ENCODE results near the gene GCC2.
"Not testable (repeated sequence)": the region's sequence is repeated elsewhere in the genome, so short reads cannot be mapped to it uniquely, and the experiment has no call there.

The GCC2 gene

GRCh38 chr2:108446703-108447102, 2.3 kb upstream of the GCC2 start:
- DNase-seq: no peak

DNA sequence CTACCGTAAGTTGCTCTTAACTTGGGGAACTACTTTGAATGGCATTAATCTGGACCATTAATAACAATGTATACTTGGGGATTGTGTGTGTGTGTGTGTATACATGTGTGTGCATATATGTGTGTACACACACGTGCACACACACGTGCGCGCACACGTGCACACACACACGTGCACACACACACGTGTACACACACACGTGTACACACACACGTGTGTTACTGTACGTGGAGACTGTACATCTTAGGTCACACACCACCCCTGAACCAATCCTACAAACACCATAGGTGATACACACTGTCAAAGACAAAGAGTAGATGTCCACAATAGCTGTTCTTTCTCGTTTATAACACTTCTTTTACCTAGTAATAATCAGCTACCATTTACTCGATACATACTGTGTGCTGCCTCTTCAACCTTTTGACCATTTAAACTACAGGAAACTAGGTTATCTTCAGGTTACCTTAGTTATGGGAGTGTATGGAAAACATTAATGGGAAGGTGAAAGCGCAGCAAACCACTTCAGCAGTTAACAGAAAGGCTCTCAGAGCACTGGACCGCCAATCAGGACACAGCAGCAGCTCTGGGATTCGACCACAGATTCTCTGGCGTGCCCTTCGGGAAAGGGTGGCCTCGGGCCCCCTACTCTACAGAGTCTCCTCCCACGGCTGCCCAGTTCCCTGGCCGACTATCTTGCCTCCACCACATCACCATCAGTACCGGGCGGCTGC, 894 bp upstream of the GCC2 start:
- DNase-seq: no peak

DNA sequence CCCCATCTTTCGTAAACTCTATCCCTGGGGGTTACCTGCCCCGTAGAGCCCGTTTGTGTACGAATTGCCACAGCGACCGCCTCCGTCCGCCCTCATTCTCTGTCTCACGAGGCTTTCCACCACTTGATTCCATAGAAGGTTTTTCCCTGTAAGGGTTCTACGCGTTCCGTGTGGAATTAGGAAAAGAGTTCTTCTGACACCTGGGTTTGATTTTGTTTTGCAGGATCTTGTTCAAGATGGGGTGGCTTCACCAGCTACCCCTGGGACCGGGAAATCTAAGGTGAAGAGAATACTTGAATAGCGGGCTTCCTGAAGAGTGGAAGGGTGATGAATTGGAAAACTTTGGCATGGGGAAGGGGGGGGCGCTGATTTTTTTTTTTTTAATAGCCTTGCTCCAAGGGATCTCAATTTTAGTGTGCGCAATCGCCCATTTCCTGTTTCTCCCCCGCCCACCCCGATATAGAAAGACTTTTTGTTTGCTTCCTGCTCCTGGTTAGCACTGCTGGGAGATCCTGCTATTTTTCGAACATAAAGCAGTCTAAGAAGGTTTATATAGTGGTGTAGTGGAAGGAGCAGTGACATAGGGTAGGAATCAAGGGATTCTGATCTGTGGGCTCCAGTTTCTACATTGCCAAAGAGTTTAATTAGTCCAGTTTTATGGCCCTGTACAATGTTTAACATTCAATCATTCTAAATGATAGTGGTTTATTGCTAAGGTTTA, 564 bp downstream of the GCC2 start:
- DNase-seq: no peak

DNA sequence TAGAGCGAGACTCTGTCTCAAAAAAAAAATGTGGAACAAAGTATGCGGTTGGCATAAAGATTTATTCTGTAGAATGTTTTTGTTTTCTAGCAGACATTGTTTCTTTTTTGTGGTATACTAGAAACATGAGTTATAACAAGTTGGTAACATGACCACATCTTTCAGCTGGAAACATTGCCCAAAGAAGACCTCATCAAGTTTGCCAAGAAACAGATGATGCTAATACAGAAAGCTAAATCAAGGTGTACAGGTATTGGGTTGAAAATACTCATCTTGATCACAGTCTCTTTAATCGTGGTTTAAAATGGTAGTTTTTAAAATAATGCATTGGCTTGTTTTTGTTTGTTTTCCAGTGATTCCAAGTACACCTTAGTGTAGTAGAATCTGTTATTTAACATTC, 1.9 kb downstream of the GCC2 start:
- DNase-seq: no peak

- DNase-seq: no peak
Measured at GRCh38 chr2:108451976-108452375, 3.0 kb downstream of the GCC2 start.

DNA sequence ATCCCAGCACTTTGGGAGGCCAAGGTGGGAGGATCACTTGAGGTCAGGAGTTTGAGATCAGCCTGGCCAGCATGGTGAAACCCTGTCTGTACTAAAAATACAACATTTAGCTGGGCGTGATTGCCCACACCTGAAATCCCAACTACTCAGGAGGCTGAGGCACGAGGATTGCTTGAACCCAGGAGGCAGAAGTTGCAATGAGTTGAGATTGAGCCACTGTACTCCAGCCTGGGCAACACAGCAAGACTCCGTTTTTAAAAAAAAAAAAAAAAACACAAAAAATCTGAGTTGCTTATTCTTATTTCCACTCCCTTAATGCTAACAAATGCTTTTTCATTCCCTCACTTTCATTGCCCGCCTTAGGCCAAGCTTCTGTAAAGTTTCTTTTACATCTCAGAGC, 4.5 kb downstream of the GCC2 start:
- DNase-seq: not testable (repeated sequence)

DNA sequence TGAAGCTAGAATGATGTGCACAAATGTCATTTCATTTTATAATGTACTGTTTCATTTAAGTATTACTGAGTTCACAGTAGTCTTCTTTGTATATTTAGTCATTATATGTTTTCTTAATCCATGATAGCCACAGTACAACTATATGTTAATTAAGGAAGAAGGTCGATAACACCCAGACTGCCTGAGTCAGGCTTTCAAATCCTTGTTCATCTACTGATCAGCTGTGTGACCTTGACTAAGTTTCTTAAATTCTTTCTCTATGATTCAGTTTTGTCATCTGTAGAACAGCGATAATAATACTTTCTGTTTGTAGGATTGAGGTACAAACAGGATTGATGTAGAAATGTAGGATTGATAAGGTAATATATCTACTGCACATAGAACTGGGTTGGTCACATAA, 5.4 kb downstream of the GCC2 start:
- DNase-seq: no peak

GRCh38 chr2:108455571-108455970, 6.6 kb downstream of the GCC2 start:
- DNase-seq: no peak

DNA sequence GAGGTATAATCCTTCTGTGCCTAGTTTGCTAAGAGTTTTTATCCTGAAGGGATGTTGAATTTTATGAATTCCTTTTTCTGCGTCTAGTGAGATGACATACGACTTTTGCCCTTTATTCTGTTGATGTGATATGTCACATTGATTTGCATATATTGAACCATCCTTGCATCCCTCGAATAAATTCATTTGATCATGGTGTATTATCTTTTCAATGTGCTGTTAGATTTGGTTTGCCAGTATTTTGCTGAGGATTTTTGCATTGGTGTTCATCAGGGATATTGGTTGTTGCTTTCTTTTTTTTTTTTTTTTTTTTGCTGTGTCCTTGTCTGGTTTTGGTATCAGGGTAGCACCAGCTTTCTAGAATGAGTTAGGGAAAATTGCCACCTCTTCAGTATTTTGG, 9.1 kb downstream of the GCC2 start:
- no peak for DNase-seq

DNA sequence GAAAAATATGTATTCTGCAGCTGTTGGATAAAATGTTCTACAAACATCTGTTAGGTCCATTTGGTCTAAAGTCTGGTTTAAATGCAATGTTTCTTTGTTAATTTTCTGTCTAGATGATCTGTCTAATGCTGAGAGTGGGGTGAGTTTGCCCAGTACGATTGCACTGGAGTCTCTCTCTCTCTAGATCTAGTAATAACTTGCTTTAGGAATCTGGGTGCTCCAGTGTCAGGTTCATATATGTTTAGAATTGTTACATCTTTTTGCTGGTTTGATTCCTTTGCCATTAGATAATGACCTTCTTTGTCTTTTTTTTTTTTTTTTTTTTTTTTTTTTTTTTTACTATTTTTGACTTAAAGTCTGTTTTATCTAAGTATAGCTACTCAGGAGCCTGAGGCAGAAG, 10.4 kb downstream of the GCC2 start:
- DNase-seq: no peak

DNA sequence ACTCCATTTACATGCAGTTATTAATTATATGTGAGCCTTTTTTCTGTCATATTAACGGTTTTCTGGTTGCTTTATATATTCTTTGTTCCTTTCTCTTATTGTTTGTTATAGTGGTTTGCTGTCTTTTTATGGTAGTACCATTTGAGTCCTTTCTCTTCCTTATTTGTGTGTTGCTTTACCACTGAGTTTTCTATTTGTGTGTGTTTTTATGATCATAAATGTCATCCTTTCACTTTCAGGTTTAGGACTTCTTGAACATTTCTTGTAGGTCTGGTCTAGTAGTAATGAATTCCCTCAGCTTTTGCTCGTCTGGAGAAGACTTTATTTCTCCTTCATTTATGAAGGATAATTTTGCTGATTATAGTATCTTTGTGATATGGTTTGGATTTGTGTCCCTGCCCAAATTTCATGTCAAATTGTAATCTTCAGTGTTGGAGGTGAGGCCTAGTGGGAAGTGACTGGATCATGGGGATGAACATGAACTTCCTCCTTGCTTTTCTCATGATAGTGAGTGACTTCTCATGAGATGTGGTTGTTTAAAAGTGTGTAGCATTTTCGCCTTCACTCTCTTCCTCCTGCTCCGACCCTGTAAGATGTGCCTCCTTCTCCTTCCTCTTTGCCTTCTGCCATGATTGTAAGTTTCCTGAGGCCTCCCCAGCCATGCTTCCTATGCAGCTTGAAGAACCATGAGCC, 11.5 kb downstream of the GCC2 start:
- no peak for DNase-seq

GRCh38 chr2:108477099-108477498, 28.1 kb downstream of the GCC2 start:
- no peak for DNase-seq

DNA sequence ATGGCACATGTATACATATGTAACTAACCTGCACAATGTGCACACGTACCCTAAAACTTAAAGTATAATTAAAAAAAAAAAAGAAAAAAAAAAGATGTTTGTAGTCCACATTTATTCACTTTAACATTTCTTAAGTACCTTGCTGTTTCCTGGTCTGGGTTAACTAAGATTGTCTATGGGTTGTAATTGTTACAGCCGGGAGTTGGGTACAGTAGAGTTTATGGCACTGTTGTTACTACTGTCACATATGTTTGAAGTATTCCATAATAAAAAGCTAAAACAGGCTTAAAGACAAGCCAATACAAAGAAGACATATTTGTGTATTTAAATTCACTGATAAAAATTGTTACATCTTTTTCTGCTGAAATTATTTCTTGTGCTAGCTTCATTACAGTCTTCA, 36.2 kb downstream of the GCC2 start:
- no peak for DNase-seq

GRCh38 chr2:108490506-108491122, 41.6 kb downstream of the GCC2 start:
- no peak for DNase-seq

DNA sequence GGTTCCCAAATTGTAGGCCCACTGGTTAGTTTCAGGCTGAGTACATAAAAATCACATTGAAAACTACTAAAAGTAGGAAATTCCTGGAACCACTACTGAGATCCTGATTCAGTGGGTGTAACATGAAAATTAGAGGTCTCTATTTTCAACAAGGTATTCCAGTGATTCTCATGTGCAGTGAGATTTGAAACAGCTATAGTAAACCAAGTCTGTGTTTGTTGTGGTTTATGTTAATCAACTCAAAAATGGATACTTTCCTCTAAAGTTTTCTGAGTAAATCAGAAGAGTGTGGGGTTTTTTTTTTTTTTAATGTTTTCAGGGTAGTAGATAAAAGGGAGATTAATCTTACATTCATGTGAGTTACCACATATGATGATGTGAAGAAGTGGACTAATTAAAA, 42.8 kb downstream of the GCC2 start:
- DNase-seq: no peak

DNA sequence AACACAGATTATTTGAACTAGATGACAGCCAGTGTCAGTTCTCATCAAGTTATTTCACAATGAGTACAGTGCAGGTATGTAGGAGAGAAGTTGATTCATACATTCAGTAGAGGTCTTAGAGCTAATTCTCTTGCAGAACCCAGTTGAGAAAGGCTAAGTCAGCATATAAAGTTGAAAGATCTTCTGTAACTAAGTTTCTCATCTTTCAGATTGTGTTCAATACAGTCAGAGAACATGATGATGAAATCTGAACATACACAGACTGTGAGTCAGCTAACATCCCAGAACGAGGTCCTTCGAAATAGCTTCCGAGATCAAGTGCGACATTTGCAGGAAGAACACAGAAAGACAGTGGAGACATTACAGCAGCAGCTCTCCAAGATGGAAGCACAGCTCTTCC, 43.4 kb downstream of the GCC2 start:
- no peak for DNase-seq

- not testable (repeated sequence) for DNase-seq
Measured at GRCh38 chr2:108496167-108496566, 47.2 kb downstream of the GCC2 start.

- DNase-seq: not testable (repeated sequence)
Measured at GRCh38 chr2:108507620-108508019, 58.6 kb downstream of the GCC2 start.

GRCh38 chr2:108512431-108512830, 63.4 kb downstream of the GCC2 start:
- not testable (repeated sequence) for DNase-seq

DNA sequence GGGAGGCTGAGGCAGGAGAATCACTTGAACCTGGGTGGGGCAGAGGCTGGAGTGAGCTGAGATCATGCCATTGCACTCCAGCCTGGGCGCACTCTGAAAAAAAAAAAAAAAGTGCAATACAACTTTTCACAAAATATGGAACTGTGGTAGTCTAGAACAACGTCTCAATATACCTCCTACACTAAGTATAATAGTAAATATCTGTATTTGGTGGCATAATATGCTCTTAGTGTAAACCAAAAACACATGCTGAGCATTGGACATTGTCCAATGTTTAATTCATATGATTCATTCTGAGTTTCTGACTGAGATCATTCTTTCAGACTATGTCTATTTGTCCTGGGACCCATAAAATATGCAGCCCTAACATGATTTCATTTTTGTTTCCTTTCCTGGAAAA, 65.5 kb downstream of the GCC2 start:
- not testable (repeated sequence) for DNase-seq

DNA sequence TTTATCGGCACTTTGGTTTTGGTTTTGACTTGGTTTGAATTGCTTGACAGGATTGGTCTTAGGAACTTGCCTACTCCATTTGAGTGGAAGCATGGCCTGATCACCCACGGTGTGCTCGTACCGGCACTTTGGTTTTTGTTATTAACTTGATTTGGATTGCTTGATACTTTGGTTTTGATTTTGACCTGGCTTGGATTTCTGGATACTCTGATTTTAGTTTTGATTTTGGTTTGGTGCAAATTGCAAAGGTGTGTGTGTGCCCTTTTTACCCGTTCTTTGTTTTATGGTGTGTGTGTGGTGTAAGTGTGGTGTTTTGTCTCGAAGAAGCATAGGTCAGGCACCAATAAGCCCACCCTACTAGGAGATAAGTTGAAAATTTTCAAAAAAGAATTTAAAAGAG, 75.7 kb downstream of the GCC2 start:
- not testable (repeated sequence) for DNase-seq

DNA sequence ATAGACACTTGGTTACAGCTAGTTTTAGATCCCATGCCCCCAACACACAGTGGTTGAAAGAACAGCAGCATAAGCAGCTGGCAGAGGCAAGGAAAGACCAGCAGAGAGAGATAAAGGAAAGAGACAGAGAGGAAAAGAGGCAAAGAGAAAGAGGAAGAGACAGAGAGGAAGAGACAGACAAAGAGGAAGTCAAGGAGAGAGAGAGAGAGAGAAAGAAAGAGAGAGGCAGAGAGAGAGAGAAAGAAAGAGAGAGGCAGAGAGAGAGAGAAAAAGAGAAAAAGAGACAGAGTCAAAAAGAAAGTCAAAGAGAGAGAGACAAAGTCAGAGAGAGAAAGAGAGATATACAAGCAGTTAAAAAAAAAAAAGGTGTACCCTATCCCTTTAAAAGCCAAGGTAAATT, 76.3 kb downstream of the GCC2 start:
- DNase-seq: not testable (repeated sequence)

- DNase-seq: no peak
Measured at GRCh38 chr2:108531674-108532055, 82.7 kb downstream of the GCC2 start.
